GM19324 (cell line): ENCODE data around the gene LOXL3.
A peak's percentile ranks its signal among the peaks of the same experiment; 100 is the strongest.

ENCODE experiments used
- ATAC-seq: cut with Tn5 transposase; IDR thresholded peaks from one replicate; pipeline ENCODE4 v1.9.1; 2021; ENCODE audit warnings: mild to moderate bottlenecking, moderate library complexity; ENCODE audit not compliant: unreplicated experiment, low FRiP score

LOXL3 gene

DNA sequence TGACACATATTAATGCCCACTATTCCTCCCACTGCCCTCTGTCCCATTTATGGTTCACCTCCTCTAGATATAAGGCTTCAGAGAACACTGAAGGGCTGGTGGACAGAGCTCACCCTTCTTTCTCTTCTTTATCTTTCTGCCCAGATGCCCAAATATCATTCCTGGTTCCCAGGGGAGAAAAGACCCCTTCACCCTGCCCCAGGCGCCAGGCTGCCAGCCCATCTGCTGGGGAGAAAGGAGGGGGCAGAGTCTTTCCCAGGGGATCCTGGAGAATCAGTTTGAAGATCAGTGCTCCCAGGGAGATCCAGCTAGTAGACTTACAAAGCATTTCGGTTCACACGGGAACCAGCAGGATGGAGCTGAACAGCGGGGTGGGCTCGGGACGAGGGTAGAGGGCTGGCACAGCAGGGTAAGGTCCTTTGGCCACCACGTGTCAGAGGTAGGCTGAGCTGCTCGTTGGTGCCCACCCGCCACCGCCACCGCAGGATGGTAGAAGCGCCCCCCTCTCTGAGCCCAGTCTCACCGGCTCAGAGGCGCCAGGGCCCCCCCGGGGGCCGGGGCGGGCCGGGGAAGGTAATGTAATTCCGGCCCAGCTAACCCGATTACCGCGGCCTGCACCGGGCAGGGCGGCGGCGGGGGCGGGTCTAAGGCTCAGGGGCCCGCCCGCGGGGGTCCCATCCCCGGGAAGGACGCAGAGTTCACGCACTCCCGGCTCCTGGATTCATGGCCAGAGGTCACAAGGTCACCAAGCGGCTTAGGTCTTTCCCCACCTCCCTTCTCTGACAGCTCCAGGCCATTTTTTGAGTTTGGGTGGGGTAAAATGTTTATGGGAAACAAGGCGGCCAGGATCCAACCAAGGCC, 40.8 kb downstream of the LOXL3 start:
- no peak for ATAC-seq

DNA sequence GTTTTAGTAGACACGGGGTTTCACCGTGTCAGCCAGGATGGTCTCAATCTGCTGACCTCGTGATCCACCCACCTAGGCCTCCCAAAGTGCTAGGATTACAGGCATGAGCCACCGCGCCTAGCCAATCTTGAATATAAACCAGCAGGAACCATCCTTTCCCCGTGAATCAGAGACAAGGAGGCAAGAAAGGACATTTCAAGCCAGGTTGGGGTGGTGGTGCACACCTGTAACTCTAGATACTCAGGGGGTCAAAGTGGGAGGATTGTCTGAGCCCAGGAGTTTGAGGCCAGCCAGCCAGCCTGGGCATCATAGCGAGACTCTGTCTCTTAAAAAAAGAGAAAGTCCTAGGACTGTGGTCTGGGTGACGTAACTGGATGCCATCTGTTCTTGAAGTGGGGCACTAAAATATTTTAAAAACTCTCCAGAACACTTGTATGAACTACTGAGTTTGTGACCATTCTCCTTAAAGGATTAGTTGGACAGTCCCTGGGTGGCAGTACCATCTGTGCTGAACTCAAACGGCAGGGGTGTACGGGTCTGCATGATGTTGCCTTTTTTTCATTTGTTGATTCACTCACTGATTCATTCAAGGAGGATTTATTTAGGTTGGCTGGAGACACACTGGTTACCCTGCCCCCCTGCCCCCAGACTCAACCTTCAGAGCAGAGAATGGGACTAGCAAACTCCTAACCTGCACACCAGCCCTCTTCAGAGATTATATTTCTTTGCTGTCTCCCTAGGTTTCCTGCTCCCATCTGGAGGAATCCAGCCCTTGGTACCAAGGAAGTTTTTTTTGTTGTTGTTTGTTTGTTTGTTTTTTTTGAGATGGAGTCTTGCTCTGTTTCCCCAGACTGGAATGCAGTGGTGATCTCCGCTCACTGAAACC, 42.4 kb downstream of the LOXL3 start:
- no peak for ATAC-seq

DNA sequence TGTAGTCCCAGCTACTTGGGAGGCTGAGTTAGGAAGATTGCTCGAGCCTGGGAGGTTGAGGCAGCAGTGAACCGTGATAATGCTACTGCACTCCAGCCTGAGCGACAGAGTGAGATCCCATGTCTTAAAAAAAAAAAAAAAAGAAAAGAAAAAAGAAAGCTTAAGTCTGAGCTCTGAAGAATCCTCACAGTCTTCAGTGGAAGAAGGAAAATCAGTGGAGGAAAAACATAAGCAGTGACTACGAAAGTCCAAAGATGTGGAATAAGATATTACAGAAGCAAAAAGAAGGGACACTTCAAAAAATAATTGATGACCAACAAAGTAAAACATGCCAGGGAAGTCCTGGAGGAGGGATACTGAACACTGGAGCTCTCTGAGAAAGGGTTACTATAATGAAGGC, 43.5 kb downstream of the LOXL3 start:
- ATAC-seq: no peak

DNA sequence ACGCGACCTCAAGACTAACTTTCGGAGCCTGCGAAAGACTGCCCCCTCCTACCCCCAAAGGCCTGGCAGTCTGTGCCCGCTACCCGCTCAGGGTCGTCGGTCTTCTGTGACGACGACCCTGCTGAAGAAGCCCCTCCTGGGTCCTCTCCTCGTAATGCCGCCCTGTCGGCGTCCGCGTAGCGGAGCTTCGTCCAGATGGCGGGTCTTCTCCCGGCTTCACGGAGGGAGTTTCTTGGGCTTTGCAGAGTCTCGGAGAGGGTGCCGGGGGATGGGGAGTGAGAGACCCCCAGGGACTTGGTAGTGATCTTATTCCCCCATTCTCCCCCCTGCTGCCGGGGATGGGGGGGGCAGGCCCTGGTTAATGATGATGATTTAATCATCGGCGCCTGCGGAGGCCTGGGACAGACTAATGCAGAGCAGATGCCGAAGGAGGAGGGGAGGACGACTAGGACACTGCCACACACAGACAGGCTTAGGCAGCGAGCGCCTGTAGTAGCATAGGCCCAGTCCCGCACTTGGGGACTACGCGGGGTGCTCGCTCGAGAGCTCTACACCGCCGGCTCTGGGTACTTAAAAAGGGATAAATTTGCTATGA, 45.7 kb downstream of the LOXL3 start:
- ATAC-seq: peak; percentile 7

DNA sequence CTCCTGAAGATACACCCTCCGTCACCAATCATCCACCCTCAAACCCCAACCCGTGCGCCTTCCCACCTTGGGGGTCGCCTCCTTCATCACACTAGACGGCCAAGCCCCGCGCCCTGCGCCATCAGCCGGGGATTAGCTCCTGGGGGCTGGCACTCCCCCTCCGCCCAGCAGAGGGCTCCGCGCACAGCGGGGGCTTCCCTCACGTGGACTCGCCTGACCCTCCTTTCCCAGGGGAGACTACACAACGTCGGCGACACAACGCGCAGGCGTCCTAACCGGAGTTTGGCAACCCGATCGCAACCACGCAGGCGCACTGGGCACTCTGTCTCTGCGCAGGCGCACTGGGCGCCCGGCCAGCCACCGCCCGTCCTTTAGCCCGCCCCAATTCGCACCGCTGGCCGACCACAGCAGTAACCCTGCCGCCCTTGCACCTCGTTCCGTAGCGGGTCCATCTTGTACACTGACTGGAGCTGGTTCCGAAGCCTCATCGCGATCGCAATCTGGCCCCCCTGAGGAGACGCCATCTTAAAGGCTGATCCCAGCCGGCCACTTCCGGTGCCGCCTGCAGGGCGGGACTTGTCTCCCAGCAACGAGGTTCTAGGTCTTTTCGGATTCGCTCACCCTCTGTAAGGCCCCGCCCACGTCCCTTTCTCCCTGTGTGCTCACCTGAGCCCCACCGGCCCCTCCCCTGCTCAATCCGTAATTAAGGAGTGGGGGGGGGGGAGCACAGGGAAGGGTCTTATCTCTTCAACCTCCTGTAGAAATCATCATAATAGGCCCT, 46.4 kb downstream of the LOXL3 start, which contains the start of gene PCGF1:
PCGF1 (minus strand) TSS at position 551 of the 781 bp plus-strand sequence; CDS start at position 524, 27 bp downstream.
- ATAC-seq: peak; percentile 93

DNA sequence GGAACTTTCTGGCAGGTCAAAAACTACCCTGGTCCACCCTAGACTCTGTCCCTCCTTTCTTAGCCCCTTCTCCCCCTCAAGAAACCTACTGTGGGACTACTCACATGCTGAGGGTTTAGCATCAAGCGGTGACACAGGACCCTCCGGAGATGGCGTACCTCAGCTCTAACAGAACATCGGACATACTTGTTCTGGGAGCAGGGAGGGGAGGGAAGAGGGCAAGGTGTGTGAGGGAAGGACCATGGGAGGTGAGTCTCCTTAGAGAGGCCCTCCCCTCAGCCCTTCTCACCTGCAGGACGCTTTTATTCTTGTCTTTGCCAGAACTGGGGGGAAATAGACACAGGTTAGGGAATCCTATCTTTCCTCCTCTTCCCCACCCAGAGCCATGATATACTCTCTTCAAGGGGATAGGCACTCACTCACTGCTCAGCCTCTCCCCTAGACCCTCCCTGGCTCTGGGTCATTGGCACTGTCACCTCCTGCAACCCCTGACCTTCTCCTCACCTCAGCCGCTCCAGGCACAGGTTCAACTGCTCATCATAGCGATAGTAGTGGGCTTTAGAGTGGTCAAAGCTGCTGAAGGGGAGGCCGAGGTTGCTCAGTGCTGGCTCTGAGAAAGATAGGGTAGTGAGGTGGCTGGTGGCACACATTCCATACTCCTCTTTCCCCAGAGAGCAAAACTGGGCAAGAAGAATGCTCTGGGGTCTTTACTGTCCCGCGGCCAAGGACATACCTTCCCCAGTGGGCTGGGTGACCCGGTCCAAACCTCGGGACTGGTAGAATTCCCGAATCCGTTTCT, 48.1 kb downstream of the LOXL3 start:
- no peak for ATAC-seq

DNA sequence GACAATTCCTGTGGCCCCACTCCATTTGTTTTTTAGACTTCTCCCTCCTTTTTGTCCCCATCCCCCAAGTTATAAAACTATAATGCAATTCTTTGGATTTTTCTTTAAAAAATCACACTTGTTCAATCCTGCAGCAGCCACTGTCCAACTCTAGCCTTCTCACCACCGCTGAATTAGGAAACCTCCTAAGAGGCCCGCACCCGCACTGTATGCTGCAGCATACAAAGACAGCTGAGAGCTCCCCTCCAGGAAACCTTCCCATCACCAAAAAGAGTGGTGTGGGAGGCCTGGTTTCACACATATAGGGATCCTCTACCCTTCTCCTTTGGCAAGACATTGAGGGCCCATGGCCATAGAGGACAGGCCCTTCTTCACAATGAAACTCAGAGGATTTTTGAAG, 49.2 kb downstream of the LOXL3 start:
- no peak for ATAC-seq

DNA sequence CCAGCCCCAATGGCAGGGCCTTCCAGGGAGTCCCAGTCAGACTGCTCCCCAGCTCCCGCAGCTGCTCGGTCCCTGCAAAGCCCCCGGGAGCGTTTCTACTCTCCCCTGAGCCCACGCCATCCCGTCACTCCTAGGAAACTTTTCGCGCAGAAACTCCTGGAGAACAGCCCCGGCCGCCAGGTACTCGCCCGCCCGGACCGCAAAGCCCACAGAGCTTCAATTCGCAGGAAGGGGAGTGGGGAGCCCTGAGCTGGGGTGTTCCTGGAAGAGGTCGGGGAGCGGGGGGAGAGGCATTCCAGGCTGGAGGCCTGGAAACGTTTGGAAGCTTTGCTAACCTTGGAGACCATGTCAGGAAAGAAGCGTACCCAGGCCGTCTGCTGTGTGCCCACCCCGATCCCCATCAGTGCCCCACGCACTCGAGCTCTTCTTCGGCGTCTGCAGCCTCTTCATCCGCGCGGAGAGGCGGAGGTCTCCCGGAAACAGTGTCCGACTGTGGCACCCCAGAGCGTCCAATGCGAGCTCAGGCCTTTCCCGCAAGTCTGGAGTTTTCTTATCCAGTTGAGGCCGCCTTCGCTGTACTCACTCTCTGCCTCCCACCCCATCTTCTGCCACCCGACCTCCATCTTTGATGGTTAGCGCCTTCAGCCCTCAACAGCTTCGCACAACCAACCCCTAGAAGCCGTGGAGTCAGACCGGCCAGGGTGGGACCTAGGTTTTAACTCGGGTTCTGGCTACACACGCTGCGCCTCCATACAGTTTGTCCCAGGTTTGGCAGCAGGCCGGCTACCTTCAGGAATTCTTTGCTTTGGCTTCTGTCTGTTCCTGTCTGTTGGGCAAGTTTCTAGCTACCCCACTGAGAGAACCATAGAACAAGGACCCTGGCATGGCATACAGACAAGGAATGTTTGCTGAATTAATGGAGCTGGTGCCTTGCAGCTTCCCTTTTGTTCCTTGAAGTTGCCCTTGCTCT, 50.0 kb downstream of the LOXL3 start:
- no peak for ATAC-seq

DNA sequence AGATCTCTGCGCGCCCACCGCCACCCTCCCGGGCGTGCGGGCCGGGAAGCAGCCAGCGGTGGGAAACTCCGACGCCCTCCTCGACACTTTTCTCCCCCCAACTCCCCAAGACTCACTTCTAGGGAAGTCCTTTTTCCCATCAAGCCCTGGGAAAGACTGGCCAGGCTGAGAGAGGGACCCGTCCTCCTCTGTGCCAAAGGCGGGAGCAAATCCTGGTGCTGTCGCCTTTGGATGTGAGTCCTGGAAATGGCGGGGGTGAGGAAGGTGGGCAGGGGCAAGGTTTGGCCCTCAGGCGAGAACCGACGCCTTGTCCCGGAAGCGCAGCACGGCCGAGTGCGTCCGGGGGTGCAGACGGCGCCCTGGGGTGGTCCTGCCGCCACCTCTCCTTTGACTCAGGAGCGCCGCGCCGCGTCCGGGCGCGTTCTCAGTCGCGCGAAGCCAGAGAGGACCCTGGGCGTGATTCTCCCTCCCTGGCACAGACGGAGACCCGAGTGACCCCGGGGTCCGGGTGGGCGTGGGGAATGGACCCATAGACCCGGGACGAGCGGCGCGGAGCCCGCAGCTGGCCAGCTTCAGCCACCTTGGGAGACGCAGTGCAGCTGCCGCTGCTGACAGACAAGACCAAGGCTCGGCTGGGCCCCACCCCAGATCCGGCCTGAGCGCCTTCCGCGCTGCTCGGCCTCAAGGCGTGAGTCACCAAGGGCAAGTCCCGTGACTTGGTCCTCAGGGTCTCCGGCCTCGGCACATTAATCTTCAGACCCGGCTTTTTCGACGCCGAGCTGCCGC, 50.8 kb downstream of the LOXL3 start:
- ATAC-seq: no peak

DNA sequence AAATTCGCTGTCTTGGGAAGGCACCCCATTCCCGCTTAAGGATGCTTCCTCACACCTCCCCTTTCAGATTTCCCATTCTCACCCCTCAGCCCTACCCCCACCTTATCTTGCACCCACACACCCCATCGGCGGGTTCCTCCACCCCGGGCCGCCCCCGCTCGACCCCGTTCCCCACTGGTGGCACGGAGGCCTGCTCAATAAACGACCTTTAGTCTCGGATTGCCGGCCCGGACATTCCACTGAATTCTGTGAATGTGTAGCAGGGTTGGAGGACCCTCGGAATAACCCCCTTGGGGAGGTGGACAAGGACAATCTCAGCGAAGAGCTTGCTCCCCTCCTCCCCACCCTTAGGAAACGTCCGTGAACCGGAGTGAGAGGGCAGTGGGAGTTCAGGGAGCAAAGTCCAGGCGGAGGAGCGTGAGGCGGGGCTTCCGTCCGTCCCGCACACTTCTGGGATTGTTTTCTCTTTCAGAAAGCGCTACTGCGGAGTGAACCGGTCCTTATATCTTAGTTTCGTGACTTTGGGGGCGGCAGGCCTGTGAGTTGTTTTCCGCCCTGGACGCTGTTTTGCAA, 51.5 kb downstream of the LOXL3 start:
- ATAC-seq: no peak

DNA sequence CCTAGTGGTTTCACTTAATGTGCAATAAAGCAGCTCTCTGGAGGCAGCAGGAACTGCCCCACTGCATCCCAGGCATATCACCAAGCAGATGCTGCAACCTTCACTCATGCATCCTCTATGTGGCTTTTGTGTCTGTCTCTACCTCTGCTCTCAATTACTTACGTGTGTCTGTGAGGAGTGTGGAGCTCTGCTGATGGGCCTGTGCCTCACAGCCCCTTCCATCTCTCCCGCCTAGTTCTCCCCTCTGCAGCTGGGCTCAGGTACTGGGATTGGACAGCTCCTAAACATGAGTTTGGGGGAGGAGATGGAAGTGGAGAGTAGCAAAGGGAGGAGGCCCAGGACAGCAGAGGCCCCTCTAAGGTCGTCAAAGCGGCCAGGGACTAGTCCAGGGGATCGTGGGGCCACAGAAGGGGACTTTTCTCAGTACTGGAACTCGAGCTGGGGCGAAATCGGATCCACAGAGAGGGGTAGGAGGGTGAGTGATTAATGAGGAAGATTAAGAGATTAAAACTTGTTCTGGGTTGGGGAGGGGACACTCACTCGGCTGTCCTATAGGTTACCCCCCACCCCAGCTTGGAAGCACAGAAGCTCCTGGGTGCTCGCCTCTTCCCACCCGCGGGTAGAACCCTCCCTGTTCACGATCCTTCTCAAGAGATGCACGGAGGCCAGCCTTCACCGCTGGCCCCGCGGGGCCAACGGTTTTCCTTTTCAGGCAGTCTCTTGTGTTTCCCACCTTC, 52.2 kb downstream of the LOXL3 start:
- ATAC-seq: no peak

DNA sequence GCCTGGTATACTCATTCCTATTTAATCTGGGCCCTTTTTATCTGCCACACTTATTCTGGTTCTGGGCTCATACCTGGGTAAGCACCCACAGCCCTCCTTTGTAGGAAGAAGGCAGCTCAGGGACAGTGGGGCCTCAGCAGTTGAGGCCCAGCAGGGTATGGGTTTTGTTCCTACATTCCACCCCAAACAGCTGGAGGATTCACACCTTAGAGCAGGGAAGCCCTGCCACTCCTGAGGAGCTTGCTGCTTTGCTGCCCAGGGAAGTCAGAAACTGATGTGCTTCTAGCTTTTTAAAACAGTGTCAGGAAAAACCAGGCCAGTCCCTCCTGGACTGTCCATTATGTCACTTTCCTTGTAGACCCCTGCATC, 53.2 kb downstream of the LOXL3 start:
- no peak for ATAC-seq

DNA sequence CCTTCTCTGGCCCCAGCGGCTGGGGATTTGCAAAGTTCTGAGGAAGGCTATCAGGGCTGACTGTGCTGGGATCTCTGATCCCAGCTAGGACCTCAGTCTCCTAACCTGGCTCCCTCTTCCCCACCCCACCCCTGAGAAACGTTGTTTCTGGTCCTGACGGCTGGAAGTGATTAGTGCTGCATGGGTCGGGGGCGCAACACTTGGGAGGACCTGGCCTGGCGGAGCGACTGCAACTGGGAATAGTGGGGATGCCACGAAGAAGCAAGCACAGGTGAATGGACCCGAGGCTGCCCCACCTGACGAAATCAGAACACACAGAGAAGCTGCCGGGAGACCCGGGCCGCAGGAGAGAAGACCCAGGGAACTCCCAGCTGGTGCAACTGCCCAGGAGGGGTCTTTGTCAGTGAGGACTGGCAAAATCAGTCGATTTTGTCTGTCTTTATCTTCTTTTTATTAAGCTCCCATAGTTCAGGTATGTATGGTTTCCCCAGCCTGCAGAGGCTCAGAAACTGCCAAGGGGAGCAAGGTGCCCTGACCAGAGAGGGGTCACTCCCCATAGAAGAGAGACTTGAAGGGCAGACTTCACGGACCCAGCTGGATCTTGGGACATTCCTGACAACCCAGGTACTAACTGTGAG, 53.7 kb downstream of the LOXL3 start:
- ATAC-seq: no peak

DNA sequence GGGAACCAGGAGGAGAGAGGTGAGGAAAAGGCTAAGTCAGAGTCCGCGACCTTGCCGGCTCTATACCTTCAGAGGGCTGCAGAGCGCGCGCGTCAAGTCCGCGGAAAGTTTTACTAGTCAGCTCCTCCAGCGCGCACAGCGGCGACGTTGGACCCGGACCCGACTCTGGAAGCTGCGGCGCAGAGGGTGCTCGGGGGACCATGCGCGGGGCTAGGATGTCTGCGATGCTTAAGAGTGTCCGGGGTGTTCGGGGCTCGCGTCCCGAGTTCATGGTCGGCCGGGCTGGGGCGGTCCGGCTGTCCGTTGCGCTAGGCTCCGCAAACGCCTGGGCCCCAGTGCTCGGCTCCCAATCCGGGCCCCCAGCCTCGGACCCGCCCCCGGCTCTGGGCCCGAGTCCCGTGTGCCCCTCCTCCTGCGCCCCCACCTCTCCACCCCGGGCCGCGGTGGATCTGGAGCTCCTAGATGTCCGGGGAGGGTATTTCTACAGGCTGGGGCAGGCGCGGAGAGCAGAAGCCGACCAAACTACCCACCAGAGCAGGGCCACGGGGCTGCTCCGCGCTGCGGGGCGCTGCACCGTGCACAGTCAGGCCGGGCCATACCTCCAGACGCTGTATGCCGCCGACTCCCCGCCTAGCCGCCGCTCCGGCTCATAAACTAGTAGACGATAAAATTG, 54.3 kb downstream of the LOXL3 start, which contains the start of gene LBX2:
LBX2 (minus strand) TSS at position 337 of the 673 bp plus-strand sequence; CDS start at position 271, 66 bp downstream.
- no peak for ATAC-seq

DNA sequence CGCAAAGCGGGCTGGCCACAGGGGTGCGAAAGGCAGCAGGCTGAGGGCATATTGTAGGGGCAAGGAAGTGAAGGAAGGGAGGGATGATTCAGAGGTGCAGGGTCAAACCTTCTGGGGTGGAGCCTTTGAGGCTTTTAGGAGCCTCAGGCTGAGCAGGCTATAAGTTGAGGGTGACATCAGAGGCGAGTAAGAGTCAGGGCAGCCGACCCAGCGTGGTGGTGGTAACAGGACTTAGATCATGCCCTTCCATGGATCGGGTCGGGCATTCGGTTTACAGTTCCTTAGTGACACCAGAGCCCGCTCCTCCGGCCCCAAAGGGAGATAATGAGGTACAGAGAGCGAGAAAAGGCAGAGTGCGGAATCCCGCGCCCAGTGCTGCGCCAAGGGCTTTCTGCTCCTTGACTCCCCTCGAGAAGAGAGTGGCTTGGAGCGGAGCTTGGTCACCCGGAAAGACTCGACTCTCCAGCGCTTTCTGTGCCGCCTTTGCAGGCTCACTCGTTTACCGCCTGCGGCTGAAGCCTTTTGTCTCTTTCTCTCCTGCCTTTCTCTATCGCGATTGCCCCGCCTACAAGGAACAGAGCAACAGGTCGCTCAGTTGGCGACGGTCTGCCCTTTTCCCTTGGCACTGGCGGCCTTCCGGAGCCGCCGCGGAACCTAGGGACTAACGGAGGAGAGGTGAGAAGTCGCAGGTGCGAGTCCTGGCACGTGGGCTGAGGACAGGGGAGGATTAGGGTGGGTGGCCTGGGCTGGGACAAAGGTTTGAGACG, 55.1 kb downstream of the LOXL3 start:
- no peak for ATAC-seq
